AG04449 (cell line): Measurements from ENCODE around the gene CDH10.

ENCODE experiments used
- CTCF ChIA-PET: fragments of 350-600 bp; formaldehyde crosslinking; extraction: SDS; loops from one replicate; lab custom pipeline; 2021; ENCODE audit warnings: antibody characterized with exemption; lab: Yijun Ruan, JAX
- POLR2A ChIA-PET: fragments of 400-600, 350-600 bp; formaldehyde crosslinking; extraction: SDS; loops from one replicate; lab custom pipeline; 2020; ENCODE audit warnings: antibody characterized with exemption, inconsistent platforms; lab: Yijun Ruan, JAX
- DNase-seq: peaks from one replicate; pipeline ENCODE4 v3.0.0-alpha.2; 2010; ENCODE audit warnings: low read depth, low spot score
- H3K4me3 ChIP-seq: 2 replicates; pipeline ENCODE4 v1.5.1; 2011; ENCODE audit warnings: low read depth, mild to moderate bottlenecking, control low read depth, low read length
- CTCF ChIP-seq: IDR thresholded peaks from one replicate; pipeline ENCODE4 v1.5.1; 2011; ENCODE audit warnings: mild to moderate bottlenecking, moderate library complexity, low read length, control low read depth, inconsistent platforms; ENCODE audit not compliant: insufficient read depth; ENCODE audit errors: missing control alignments

The CDH10 gene

GRCh38 chr5:24644761-24645160 lies at the start of gene CDH10:
Gene CDH10, minus strand, starts transcription at chr5:24644978. Its CDS starts 51,488 bp downstream, at chr5:24593490.
- TF ChIP-seq CTCF: no peak
- DNase-seq: no peak
- ChIA-PET CTCF (no interaction called here), POLR2A (no interaction called here)
- peak within 1 kb of the TSS; percentile 51 for H3K4me3 ChIP-seq

DNA sequence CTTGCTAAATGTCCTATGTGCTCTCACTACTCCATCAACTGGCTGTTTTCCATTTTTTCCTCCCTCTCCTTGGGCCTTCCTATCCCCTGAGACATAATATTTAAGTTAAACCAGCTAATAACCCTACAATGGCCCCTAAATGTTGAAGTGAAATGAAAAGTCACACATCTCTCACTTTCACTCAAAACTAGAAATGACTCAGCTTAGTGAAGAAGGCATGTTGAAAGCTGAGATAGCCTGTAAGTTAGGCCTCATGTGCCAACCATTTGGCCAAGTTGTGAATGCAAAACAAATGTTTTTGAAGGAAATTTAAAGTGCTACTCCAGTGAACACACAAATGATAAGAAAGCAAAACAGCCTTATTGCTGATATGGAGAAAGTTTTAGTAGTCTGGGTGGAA lies 48.8 kb upstream of the CDH10 start:
- no peak for TF ChIP-seq CTCF
- no peak overlapping the region for H3K4me3 ChIP-seq
- POLR2A ChIA-PET: no interaction called here
- CTCF ChIA-PET: no interaction called here
- no peak for DNase-seq

DNA sequence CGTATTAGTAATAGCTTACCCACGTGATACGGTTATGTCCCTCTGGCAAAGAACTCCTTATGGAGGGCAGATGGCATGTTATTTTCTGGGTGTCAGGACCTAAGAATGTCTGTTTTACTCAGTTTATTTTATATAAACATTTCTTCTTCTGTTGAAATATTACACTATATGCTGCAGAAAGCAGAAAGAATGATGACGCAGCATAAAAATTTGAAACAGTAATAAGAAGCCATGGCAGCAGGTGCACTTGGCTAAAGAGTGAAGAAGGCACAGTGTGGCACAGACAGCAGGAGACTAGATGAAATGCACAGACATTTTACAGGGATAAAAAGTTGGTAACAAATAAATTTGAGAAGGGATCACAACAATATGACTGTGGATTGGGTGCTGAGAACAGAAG lies 46.3 kb upstream of the CDH10 start:
- DNase-seq: no peak
- ChIA-PET CTCF (no interaction called here), POLR2A (no interaction called here)
- no peak overlapping the region for H3K4me3 ChIP-seq
- no peak for TF ChIP-seq CTCF

GRCh38 chr5:24681106-24681505 lies 36.3 kb upstream of the CDH10 start:
- H3K4me3 ChIP-seq: no peak overlapping the region
- ChIA-PET CTCF (no interaction called here), POLR2A (no interaction called here)
- no peak for DNase-seq
- no peak for TF ChIP-seq CTCF

DNA sequence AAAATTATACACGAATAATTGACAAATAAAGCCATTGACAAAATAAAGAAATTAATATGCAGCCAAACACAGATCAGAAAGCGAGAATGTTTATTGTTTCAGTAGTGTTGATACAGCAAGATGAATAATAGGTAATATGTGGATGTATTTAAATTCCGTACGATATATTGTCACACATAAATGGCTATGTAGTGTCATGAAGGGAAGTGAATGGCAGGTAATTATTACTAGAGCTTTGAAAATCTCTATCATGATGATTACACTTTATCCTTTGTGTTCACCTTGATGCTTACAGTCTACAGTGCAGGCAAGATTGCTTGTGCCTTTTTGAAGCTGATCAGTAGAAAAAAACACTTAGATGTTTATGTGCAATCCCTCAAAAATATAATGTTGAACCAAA lies 23.3 kb upstream of the CDH10 start:
- ChIA-PET CTCF (no interaction called here), POLR2A (no interaction called here)
- no peak overlapping the region for H3K4me3 ChIP-seq
- no peak for TF ChIP-seq CTCF
- no peak for DNase-seq

DNA sequence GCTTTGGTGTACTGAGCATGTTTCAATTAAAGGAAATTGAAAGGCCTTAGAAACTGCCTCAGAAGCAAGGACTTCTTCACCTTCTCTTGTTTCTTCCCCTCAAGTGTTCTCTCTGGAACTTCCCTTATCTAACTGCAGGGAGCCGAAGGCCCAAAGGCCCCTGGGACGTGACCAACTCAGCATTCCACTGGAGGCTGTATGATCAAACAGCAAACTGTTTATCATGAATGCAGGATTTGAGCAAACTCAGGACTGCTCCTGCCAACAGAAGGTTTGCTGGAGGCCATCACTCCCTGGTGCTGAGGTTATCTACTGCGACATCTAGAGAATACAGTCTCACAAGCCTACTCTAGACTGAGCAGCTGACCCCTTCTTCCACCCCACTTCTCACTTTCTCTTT lies 4.8 kb upstream of the CDH10 start:
- ChIA-PET CTCF (interaction anchor here (0.9 to 1.3 kb wide), 2 partner anchors 15 to 357 kb away, joined by 3 to 5 read pairs; no protein-coding TSS in a partner anchor), POLR2A (no interaction called here)
- TF ChIP-seq CTCF: no peak
- H3K4me3 ChIP-seq: no peak overlapping the region
- DNase-seq: no peak
